GM06990 (cell line): ENCODE results near the gene SLC12A2.

Experiments used
- DNase-seq: peaks from one replicate; pipeline ENCODE4 v3.0.0-alpha.2; 2011; ENCODE audit not compliant: insufficient read length; ENCODE audit errors: extremely low read depth
- H3K27me3 ChIP-seq: replicated peaks from 2 replicates; pipeline ENCODE4 v1.6.0; 2011; ENCODE audit warnings: low read length; ENCODE audit not compliant: control insufficient read depth, insufficient read depth
- H3K36me3 ChIP-seq: 2 replicates; pipeline ENCODE4 v1.5.1; 2011; ENCODE audit warnings: low read length; ENCODE audit not compliant: control insufficient read depth, insufficient read depth
- H3K4me3 ChIP-seq: replicated peaks from 2 replicates; pipeline ENCODE4 v1.5.1; 2011; ENCODE audit warnings: low read depth, mild to moderate bottlenecking, control low read depth, low read length
- CTCF ChIP-seq: IDR thresholded peaks from 2 replicates; pipeline ENCODE4 v1.5.1; 2011; ENCODE audit warnings: low read length, control low read depth, mild to moderate bottlenecking, inconsistent platforms; ENCODE audit not compliant: insufficient read depth, poor library complexity, severe bottlenecking

The SLC12A2 gene

DNA sequence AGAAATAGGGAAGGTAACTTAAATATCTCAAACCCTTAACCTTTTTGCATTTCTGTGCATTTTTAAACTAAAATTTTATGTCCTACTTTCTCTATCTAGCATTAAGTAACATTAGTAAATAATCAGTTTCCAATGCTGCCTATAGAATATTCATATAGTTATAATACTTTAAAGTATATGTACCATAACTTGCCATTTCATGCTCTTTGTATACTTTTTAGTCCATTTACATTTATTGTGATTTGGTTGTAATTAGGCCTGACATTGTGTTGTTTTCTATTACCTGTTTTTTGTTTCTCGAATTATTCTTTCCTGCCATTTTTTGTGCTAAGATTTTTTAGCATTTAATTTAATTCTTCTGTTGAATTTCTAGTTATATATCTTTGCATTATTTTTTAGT lies 13.7 kb downstream of the SLC12A2 start:
- no peak for TF ChIP-seq CTCF
- DNase-seq, result no peak
- no peak overlapping the region for H3K4me3 ChIP-seq
- H3K27me3 ChIP-seq, result no peaks in the 10 kb centered on the region
- H3K36me3 ChIP-seq, result no peaks in the 10 kb centered on the region; the same call in 1 of the 2 replicates

- Histone ChIP-seq H3K27me3 (no peaks in the 10 kb centered on the region), H3K4me3 (no peak overlapping the region), H3K36me3 (no peaks in the 10 kb centered on the region; the same call in 1 of the 2 replicates)
- DNase-seq, result no peak
- TF ChIP-seq CTCF, result no peak
Observed at GRCh38 chr5:128097781-128098180, 14.2 kb downstream of the SLC12A2 start.

- DNase-seq, result no peak
- Histone ChIP-seq H3K27me3 (no peaks in the 10 kb centered on the region), H3K36me3 (no peaks in the 10 kb centered on the region; the same call in 1 of the 2 replicates), H3K4me3 (no peak overlapping the region)
- TF ChIP-seq CTCF, result no peak
Observed at GRCh38 chr5:128099944-128100343, 16.4 kb downstream of the SLC12A2 start.

- no peak overlapping the region for H3K4me3 ChIP-seq
- no peaks in the 10 kb centered on the region for H3K27me3 ChIP-seq
- TF ChIP-seq CTCF, result no peak
- H3K36me3 ChIP-seq, result no peaks in the 10 kb centered on the region; the same call in 1 of the 2 replicates
- DNase-seq, result no peak
Observed at GRCh38 chr5:128100860-128101557, 17.4 kb downstream of the SLC12A2 start.

DNA sequence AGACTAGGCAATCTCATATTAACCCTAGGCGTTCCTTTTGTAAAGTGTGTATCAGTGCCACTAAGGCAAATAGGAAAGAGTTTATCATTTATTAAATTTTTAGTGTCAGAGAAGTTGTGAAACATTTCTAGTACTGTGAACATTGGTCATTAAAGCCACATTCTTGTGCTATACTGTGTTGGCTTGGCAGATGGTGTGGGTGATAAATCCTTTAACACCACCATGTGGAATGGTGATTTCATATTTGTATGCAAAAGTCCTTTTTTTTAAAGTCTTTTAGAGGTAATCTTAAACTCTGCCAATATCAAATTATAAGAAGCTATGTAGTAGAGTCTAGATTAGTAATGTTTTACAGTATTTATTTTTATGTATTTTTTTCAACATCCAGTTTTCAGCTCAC lies 18.1 kb downstream of the SLC12A2 start:
- no peak for DNase-seq
- Histone ChIP-seq H3K4me3 (no peak overlapping the region), H3K36me3 (no peaks in the 10 kb centered on the region; the same call in 1 of the 2 replicates), H3K27me3 (no peaks in the 10 kb centered on the region)
- TF ChIP-seq CTCF, result no peak
